NCI-H510A treated with DMSO at 0.1 percent for 48 hours (cell line): Measurements from ENCODE around the gene FGF12.

ENCODE experiments used
- DNase-seq: peaks from one replicate; lab custom pipeline; 2025; lab: John Stamatoyannopoulos, UW

FGF12 gene

GRCh38 chr3:192260116-192261010 lies 467.0 kb downstream of the FGF12 start:
- DNase-seq, result no peak

- DNase-seq, result no peak
These were observed 467.7 kb downstream of the FGF12 start for GRCh38 chr3:192259661-192260060.

- DNase-seq, result no peak
These were observed 468.6 kb downstream of the FGF12 start for GRCh38 chr3:192258721-192259120.

GRCh38 chr3:192255839-192256238 lies 471.5 kb downstream of the FGF12 start:
- DNase-seq, result no peak

GRCh38 chr3:192253138-192253887 lies 474.0 kb downstream of the FGF12 start:
- DNase-seq, result no peak

- no peak for DNase-seq
These were observed 477.8 kb downstream of the FGF12 start for GRCh38 chr3:192249516-192249915.

GRCh38 chr3:192246847-192247559 lies 480.3 kb downstream of the FGF12 start:
- DNase-seq, result peak; percentile 7

- DNase-seq, result no peak
These were observed 482.8 kb downstream of the FGF12 start for GRCh38 chr3:192244591-192244990.

GRCh38 chr3:192239956-192240355 lies 487.4 kb downstream of the FGF12 start:
- DNase-seq, result no peak

- DNase-seq, result no peak
These were observed 489.2 kb downstream of the FGF12 start for GRCh38 chr3:192237992-192238608.

GRCh38 chr3:192229866-192230265 lies 497.5 kb downstream of the FGF12 start:
- DNase-seq, result no peak

- no peak for DNase-seq
These were observed 502.6 kb downstream of the FGF12 start for GRCh38 chr3:192224634-192225155.

- DNase-seq, result no peak
These were observed 503.5 kb downstream of the FGF12 start for GRCh38 chr3:192223815-192224214.

- no peak for DNase-seq
These were observed 506.4 kb downstream of the FGF12 start for GRCh38 chr3:192220915-192221314.

GRCh38 chr3:192219926-192220325 lies 507.4 kb downstream of the FGF12 start:
- DNase-seq, result no peak

- DNase-seq, result no peak
These were observed 511.3 kb downstream of the FGF12 start for GRCh38 chr3:192216067-192216466.

GRCh38 chr3:192212979-192213378 lies 514.4 kb downstream of the FGF12 start:
- no peak for DNase-seq

GRCh38 chr3:192212335-192212734 lies 515.0 kb downstream of the FGF12 start:
- no peak for DNase-seq

GRCh38 chr3:192207651-192208050 lies 519.7 kb downstream of the FGF12 start:
- DNase-seq, result peak; percentile 68

GRCh38 chr3:192207239-192207638 lies 520.1 kb downstream of the FGF12 start:
- no peak for DNase-seq

GRCh38 chr3:192194085-192194484 lies 533.3 kb downstream of the FGF12 start:
- no peak for DNase-seq
